ENCODE results near the gene PTCRA. TPM values are rescaled to one million over a fixed set of nuclear protein-coding genes. Genes with fewer than 3 reads are reported as not detected.

The PTCRA gene
- total RNA-seq, 1 experiment from 2014 or later, result not detected

DNA sequence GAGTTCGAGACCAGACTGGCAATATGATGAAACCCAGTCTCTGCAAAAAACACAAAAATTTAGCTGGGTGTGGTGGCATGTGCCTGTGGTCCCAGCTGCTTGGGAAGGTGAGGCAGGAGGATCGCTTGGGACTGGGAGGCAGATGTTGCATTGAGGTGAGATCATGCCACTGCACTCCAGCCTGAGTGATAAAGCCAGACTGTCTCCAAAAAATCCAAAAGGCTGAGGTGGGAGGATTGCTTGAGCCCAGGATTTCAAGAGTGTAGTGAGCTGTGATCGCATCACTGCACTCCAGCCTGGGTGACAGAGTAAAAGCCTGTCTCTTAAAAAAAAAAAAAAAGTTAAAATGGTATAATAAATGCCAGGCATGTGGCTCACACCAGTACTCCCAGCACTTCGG lies 1.3 kb upstream of the PTCRA start (continued):
- TF ChIP-seq MXD4 (CRISPR knock-in tag; IDR thresholded peaks at IDR 0.05; ENCODE audit: borderline replicate concordance) (no peak), CDX4 (CRISPR knock-in tag; IDR thresholded peaks at IDR 0.05; ENCODE audit: borderline replicate concordance) (no peak), MAX (CRISPR knock-in tag; IDR thresholded peaks at IDR 0.05) (no peak), ZNF671 (CRISPR knock-in tag; IDR thresholded peaks at IDR 0.05) (no peak), ZNF121 (CRISPR knock-in tag; IDR thresholded peaks at IDR 0.05) (no peak)
- TF ChIP-seq, protein P1, sequence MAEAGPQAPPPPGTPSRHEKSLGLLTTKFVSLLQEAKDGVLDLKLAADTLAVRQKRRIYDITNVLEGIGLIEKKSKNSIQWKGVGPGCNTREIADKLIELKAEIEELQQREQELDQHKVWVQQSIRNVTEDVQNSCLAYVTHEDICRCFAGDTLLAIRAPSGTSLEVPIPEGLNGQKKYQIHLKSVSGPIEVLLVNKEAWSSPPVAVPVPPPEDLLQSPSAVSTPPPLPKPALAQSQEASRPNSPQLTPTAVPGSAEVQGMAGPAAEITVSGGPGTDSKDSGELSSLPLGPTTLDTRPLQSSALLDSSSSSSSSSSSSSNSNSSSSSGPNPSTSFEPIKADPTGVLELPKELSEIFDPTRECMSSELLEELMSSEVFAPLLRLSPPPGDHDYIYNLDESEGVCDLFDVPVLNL (CRISPR knock-in tag; IDR thresholded peaks at IDR 0.05; ENCODE audit: borderline replicate concordance, low read depth), result no peak

- ATAC-seq (no peak), DNase-seq (ENCODE audit: low spot score) (no peak)
- H3K9me3 Mint-ChIP-seq, result no peaks in the 10 kb centered on the region
- ChIA-PET POLR2A (interaction anchor here (1.3 kb wide), 1 partner anchor 13 kb away, joined by 5 read pairs; the partner anchor contains the start of gene CNPY3), CTCF (interaction anchor here (1.2 to 1.3 kb wide), 2 partner anchors 9 to 13 kb away, joined by 3 to 4 read pairs; partner anchors contain the start of gene CNPY3)
- H3K27ac Mint-ChIP-seq, result no peak overlapping the region
- no peaks in the 10 kb centered on the region for H3K36me3 Mint-ChIP-seq
- TF ChIP-seq ZNF263 (CRISPR knock-in tag; IDR thresholded peaks at IDR 0.05; ENCODE audit: low read depth) (no peak), ZNF512 (CRISPR knock-in tag; IDR thresholded peaks at IDR 0.05; ENCODE audit: borderline replicate concordance) (no peak), ZNF671 (CRISPR knock-in tag; IDR thresholded peaks at IDR 0.05) (no peak), SP1 (CRISPR knock-in tag; conservative IDR thresholded peaks at IDR 0.05) (no peak), KAT7 (CRISPR knock-in tag; IDR thresholded peaks at IDR 0.05; ENCODE audit: borderline replicate concordance) (no peak), ZNF138 (CRISPR knock-in tag; conservative IDR thresholded peaks at IDR 0.05) (no peak)
- TF ChIP-seq, protein P2, sequence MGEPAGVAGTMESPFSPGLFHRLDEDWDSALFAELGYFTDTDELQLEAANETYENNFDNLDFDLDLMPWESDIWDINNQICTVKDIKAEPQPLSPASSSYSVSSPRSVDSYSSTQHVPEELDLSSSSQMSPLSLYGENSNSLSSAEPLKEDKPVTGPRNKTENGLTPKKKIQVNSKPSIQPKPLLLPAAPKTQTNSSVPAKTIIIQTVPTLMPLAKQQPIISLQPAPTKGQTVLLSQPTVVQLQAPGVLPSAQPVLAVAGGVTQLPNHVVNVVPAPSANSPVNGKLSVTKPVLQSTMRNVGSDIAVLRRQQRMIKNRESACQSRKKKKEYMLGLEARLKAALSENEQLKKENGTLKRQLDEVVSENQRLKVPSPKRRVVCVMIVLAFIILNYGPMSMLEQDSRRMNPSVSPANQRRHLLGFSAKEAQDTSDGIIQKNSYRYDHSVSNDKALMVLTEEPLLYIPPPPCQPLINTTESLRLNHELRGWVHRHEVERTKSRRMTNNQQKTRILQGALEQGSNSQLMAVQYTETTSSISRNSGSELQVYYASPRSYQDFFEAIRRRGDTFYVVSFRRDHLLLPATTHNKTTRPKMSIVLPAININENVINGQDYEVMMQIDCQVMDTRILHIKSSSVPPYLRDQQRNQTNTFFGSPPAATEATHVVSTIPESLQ (CRISPR knock-in tag; IDR thresholded peaks at IDR 0.05), result no peak
- TF ChIP-seq, protein P3, sequence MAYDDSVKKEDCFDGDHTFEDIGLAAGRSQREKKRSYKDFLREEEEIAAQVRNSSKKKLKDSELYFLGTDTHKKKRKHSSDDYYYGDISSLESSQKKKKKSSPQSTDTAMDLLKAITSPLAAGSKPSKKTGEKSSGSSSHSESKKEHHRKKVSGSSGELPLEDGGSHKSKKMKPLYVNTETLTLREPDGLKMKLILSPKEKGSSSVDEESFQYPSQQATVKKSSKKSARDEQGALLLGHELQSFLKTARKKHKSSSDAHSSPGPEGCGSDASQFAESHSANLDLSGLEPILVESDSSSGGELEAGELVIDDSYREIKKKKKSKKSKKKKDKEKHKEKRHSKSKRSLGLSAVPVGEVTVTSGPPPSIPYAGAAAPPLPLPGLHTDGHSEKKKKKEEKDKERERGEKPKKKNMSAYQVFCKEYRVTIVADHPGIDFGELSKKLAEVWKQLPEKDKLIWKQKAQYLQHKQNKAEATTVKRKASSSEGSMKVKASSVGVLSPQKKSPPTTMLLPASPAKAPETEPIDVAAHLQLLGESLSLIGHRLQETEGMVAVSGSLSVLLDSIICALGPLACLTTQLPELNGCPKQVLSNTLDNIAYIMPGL (CRISPR knock-in tag; IDR thresholded peaks at IDR 0.05), result no peak
- TF ChIP-seq, protein P4, sequence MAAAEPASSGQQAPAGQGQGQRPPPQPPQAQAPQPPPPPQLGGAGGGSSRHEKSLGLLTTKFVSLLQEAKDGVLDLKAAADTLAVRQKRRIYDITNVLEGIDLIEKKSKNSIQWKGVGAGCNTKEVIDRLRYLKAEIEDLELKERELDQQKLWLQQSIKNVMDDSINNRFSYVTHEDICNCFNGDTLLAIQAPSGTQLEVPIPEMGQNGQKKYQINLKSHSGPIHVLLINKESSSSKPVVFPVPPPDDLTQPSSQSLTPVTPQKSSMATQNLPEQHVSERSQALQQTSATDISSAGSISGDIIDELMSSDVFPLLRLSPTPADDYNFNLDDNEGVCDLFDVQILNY (CRISPR knock-in tag; IDR thresholded peaks at IDR 0.05), result no peak
- H3K4me3 Mint-ChIP-seq, result no peak overlapping the region
- no peaks in the 10 kb centered on the region; the same call in 1 of the 2 replicates for H3K27me3 Mint-ChIP-seq (ENCODE audit: low read depth)
- H3K4me1 Mint-ChIP-seq, result peaks cover under 1% of the 10 kb centered on the region; the same call in 1 of the 2 replicates
Observed at GRCh38 chr6:42916288-42916687, 435 bp downstream of the PTCRA start.

- no peaks in the 10 kb centered on the region for H3K27me3 Mint-ChIP-seq (ENCODE audit: low read depth)
- H3K4me1 Mint-ChIP-seq, result peaks cover 6% of the 10 kb centered on the region
- H3K4me3 Mint-ChIP-seq, result no peak overlapping the region
- ChIA-PET POLR2A (interaction anchor here (0.6 kb wide), 1 partner anchor 175 kb away, joined by 3 read pairs; no protein-coding TSS in a partner anchor), CTCF (interaction anchor here (0.8 kb wide), 1 partner anchor 100 kb away, joined by 4 read pairs; no protein-coding TSS in a partner anchor)
- DNase-seq (ENCODE audit: low spot score) (no peak), ATAC-seq (no peak)
- no peaks in the 10 kb centered on the region for H3K9me3 Mint-ChIP-seq
- no peak overlapping the region for H3K27ac Mint-ChIP-seq
- H3K36me3 Mint-ChIP-seq, result no peaks in the 10 kb centered on the region
- TF ChIP-seq FOXK1 (CRISPR knock-in tag; IDR thresholded peaks at IDR 0.05), result no peak
- TF ChIP-seq ATF1 (CRISPR knock-in tag; IDR thresholded peaks at IDR 0.05), result no peak
- TF ChIP-seq SOX15 (CRISPR knock-in tag; IDR thresholded peaks at IDR 0.05), result no peak
- TF ChIP-seq, protein P4 (CRISPR knock-in tag; IDR thresholded peaks at IDR 0.05), result no peak
- TF ChIP-seq NFE2L1 (CRISPR knock-in tag; IDR thresholded peaks at IDR 0.05), result no peak
- no peak for TF ChIP-seq JUN (CRISPR knock-in tag; IDR thresholded peaks at IDR 0.05)
- no peak for TF ChIP-seq TCF7 (CRISPR knock-in tag; IDR thresholded peaks at IDR 0.05; ENCODE audit: low read depth)
- no peak for TF ChIP-seq ZNF219 (CRISPR knock-in tag; IDR thresholded peaks at IDR 0.05; ENCODE audit: borderline replicate concordance)
- TF ChIP-seq MYBL2 (CRISPR knock-in tag; IDR thresholded peaks at IDR 0.05), result no peak
- no peak for TF ChIP-seq ETV6 (CRISPR knock-in tag; IDR thresholded peaks at IDR 0.05)
Observed at GRCh38 chr6:42921801-42922200, 5.9 kb downstream of the PTCRA start.

All from WTC11 (cell line).